ENCODE data around the gene RPS6KA1. TPM values are rescaled to one million over a fixed set of nuclear protein-coding genes. Genes with fewer than 3 reads are reported as not detected.
"Not testable (repeated sequence)": the region's sequence is repeated elsewhere in the genome, so short reads cannot be mapped to it uniquely, and the experiment has no call there.

Gene RPS6KA1
- total and polyA plus RNA-seq, 2 of the 8 experiments (the other 6 are each of a cell fraction or from before 2014, with no cell fraction given): 44.3 to 55.0 TPM

DNA sequence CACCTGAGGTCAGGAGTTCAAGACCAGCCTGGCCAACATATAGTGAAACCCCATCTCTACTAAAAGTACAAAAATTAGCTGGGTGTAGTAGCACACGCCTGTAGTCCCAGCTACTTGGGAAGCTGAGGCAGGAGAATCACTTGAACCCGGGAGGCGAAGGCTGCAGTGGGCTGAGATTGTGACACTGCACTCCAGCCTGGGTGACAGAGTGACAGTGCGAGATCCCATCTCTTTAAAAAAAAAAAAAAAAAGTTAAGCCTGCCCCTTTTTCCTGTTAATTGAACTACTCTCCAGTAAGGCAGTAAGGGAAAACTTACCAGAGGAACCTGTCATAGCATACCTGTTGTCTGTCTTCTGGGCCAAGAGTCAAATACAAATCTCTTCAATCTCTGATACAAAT lies 83.1 kb downstream of the RPS6KA1 start:
- H3K79me1 ChIP-seq (ENCODE audit: low read depth, low read length); H4K20me1 ChIP-seq (replicated peaks in 1 of 2; ENCODE audit: control insufficient read depth in 1 of 2, insufficient read depth in 2 of 2, low read length in 2 of 2); H3K56ac ChIP-seq (replicated peaks; ENCODE audit: insufficient read length, low read depth, low read length); H3K27ac ChIP-seq (ENCODE audit: low read depth, low read length); CTCF ChIA-PET (ENCODE audit: partially characterized antibody); H2BK5ac ChIP-seq (ENCODE audit: low read depth, low read length); H3K4me3 ChIP-seq (ENCODE audit: extremely low read depth in 1 of 4, insufficient read depth in 2 of 4, low read depth in 3 of 4, low read length in 4 of 4); H3K23ac ChIP-seq (ENCODE audit: insufficient read length); H3K23me2 ChIP-seq (ENCODE audit: low read depth, low read length); H3K27me3 ChIP-seq (replicated peaks in 1 of 4; ENCODE audit: control insufficient read depth in 3 of 4, extremely low read depth in 1 of 4, insufficient read depth in 3 of 4, low read length in 3 of 4); H3K4me1 ChIP-seq (replicated peaks in 1 of 4; ENCODE audit: control insufficient read depth in 3 of 4, insufficient read depth in 4 of 4, low read length in 3 of 4); H3K4ac ChIP-seq (replicated peaks; ENCODE audit: insufficient read length, low read depth, low read length); H4K8ac ChIP-seq (ENCODE audit: extremely low read depth, insufficient read depth, low read length); H3K9ac ChIP-seq (replicated peaks in 1 of 4; ENCODE audit: extremely low read depth in 1 of 4, low read depth in 3 of 4, low read length in 3 of 4); FAIRE-seq; H2BK12ac ChIP-seq (ENCODE audit: low read depth, low read length); H2BK15ac ChIP-seq (ENCODE audit: low read length); H2BK20ac ChIP-seq (ENCODE audit: low read length); H3K79me2 ChIP-seq (ENCODE audit: control insufficient read depth in 1 of 2, insufficient read depth in 2 of 2, low read length in 2 of 2); H3K9me3 ChIP-seq (ENCODE audit: insufficient read depth in 2 of 2, low read depth in 1 of 2, low read length in 1 of 2); H4K5ac ChIP-seq (ENCODE audit: insufficient read length, low read depth, low read length); H4K91ac ChIP-seq (replicated peaks; ENCODE audit: insufficient read length, low read length); H2BK120ac ChIP-seq (replicated peaks; ENCODE audit: low read depth, low read length); H2AK5ac ChIP-seq (ENCODE audit: low read depth, low read length); H3K4me2 ChIP-seq (ENCODE audit: insufficient read depth in 1 of 2, low read depth in 2 of 2, low read length in 2 of 2); DNase-seq (ENCODE audit: low read depth in 1 of 2, low spot score in 2 of 2); H3K14ac ChIP-seq (ENCODE audit: insufficient read length); H3K36me3 ChIP-seq (ENCODE audit: control insufficient read depth in 2 of 4, insufficient read depth in 4 of 4, low read length in 3 of 4); H3K18ac ChIP-seq (ENCODE audit: extremely low read depth, low read length); H2AFZ ChIP-seq (ENCODE audit: low read length): not testable (repeated sequence)
- WGBS, 2 experiments (ENCODE audit: extremely low coverage in 1 of 2, insufficient coverage in 1 of 2, insufficient read length in 1 of 2, insufficient replicate concordance in 2 of 2, low coverage in 1 of 2, low lambda C conversion rate in 2 of 2, missing lambda C conversion rate in 1 of 2): 97% methylated on average over 4 of the region's 4 CpGs; no CpG with 5 or more reads in 1 of the 2 experiments
- POLR2A ChIA-PET (ENCODE audit: partially characterized antibody): interaction anchor here (0.8 kb wide), 1 partner anchor 86 kb away, joined by 3 read pairs; no protein-coding TSS in a partner anchor

Data from H1 (cell line).